CD4-positive, CD25-positive, alpha-beta regulatory T cell (primary cell): ENCODE measurements around the gene ABL2. TPM values are rescaled to one million over a fixed set of nuclear protein-coding genes. Genes with fewer than 3 reads are reported as not detected.
"Not testable (repeated sequence)": the region's sequence is repeated elsewhere in the genome, so short reads cannot be mapped to it uniquely, and the experiment has no call there.

ENCODE experiments used
- ATAC-seq, 2 donors: fragments of 150-1000 bp; cut with Tn5 transposase; one replicate each; pipeline ENCODE4 v1.10.0; 2021; ENCODE audit warnings: low read depth in 2 of 2, moderate number of reproducible peaks in 2 of 2, moderate library complexity in 1 of 2
- DNase-seq, 3 donors: peaks; one replicate each; pipeline versions ENCODE4 v3.0.0 to v3.0.0-alpha.2; 2012 to 2022; ENCODE audit warnings: mixed read lengths in 1 of 3
- H3K27ac ChIP-seq: one replicate; pipeline ENCODE4 v1.7.0; 2013; ENCODE audit warnings: mild to moderate bottlenecking, low read length; ENCODE audit not compliant: insufficient read depth, poor library complexity, severe bottlenecking
- H3K27me3 ChIP-seq: one replicate; pipeline ENCODE4 v1.7.0; 2013; ENCODE audit warnings: low read length; ENCODE audit not compliant: control insufficient read depth, insufficient read depth
- H3K36me3 ChIP-seq: one replicate; pipeline ENCODE4 v1.7.0; 2013; ENCODE audit warnings: mild to moderate bottlenecking, low read length, moderate library complexity; ENCODE audit not compliant: control insufficient read depth, insufficient read depth
- H3K4me1 ChIP-seq: 2 replicates; pipeline ENCODE4 v1.7.0; 2013; ENCODE audit warnings: mild to moderate bottlenecking, low read length; ENCODE audit not compliant: insufficient read depth, control insufficient read depth, poor library complexity, severe bottlenecking
- H3K4me3 ChIP-seq: one replicate; pipeline ENCODE4 v1.7.0; 2013; ENCODE audit warnings: low read depth, mild to moderate bottlenecking, low read length, moderate library complexity
- H3K9me3 ChIP-seq, 2 experiments: 1 replicate in 1 of 2; 2 replicates in 1 of 2; pipeline ENCODE4 v1.7.0; 2013; ENCODE audit warnings: low read length in 2 of 2, mild to moderate bottlenecking in 1 of 2, moderate library complexity in 1 of 2; ENCODE audit not compliant: control insufficient read depth in 2 of 2
- H3K27ac Mint-ChIP-seq, 3 donors: one replicate each; pipeline ENCODE4 v1.8.0; 2020 to 2022; ENCODE audit warnings: mild to moderate bottlenecking in 3 of 3, mixed read lengths in 3 of 3, moderate library complexity in 2 of 3
- H3K27me3 Mint-ChIP-seq: one replicate; pipeline ENCODE4 v1.8.0; 2022; ENCODE audit warnings: mild to moderate bottlenecking, mixed read lengths
- H3K36me3 Mint-ChIP-seq: one replicate; pipeline ENCODE4 v1.8.0; 2020; ENCODE audit warnings: mixed read lengths
- H3K4me1 Mint-ChIP-seq, 4 donors: one replicate each; pipeline ENCODE4 v1.8.0; 2020 to 2022; ENCODE audit warnings: mixed read lengths in 4 of 4, mild to moderate bottlenecking in 1 of 4
- H3K4me3 Mint-ChIP-seq, 4 donors: one replicate each; pipeline ENCODE4 v1.8.0; 2020 to 2022; ENCODE audit warnings: mild to moderate bottlenecking in 4 of 4, mixed read lengths in 4 of 4, moderate library complexity in 3 of 4
- H3K9me3 Mint-ChIP-seq, 7 donors: one replicate each; pipeline ENCODE4 v1.8.0; 2020 to 2022; ENCODE audit warnings: mixed read lengths in 7 of 7, mild to moderate bottlenecking in 3 of 7, moderate library complexity in 2 of 7
- polyA plus RNA-seq, 4 donors: library from polyadenylated mRNA; unstranded; fragments of 300-500 nt; fragmentation: Illumina TruSeq; gene quantifications; one replicate each; pipeline ENCODE4 v1.2.3, GENCODE V29; 2021
- total RNA-seq: library from RNA; stranded (reverse); gene quantifications from one replicate; pipeline ENCODE4 v1.2.3, GENCODE V29; 2022

ABL2 gene
- total and polyA plus RNA-seq, 5 donors from 2014 or later: 0.56 to 16.4 (median 1.1) TPM

- no peak overlapping the region for H3K27ac ChIP-seq
- no peak for DNase-seq
These were observed 86.6 kb downstream of the ABL2 start for GRCh38 chr1:179142889-179143299.

GRCh38 chr1:179141592-179142251, 87.8 kb downstream of the ABL2 start:
- Histone ChIP-seq H3K27ac (no peak overlapping the region), H3K36me3 (no peaks in the 10 kb centered on the region), H3K4me1 (peaks cover 13% of the 10 kb centered on the region), H3K9me3 (no peaks in the 10 kb centered on the region), H3K4me3 (no peak overlapping the region), H3K27me3 (no peaks in the 10 kb centered on the region)
- Mint-ChIP-seq H3K4me1 (peaks cover 17 to 30% (median 27%) of the 10 kb centered on the region in 4 donors), H3K9me3 (peaks cover 0 to 2% (median 0%) of the 10 kb centered on the region in 7 donors), H3K27ac (peak overlapping the region in 2 of 3 donors; percentile 22 to 64), H3K4me3 (no peak overlapping the region), H3K27me3 (no peaks in the 10 kb centered on the region), H3K36me3 (peaks cover 2% of the 10 kb centered on the region)
- DNase-seq (no peak), ATAC-seq (peak in 1 of 2 donors; percentile 43)

More at GRCh38 chr1:179142889-179143299, 86.6 kb downstream of the ABL2 start:
- Mint-ChIP-seq H3K27ac (peak overlapping the region in 2 of 3 donors; percentile 59 to 67), H3K4me1 (peaks cover 17 to 30% (median 27%) of the 10 kb centered on the region in 4 donors), H3K27me3 (no peaks in the 10 kb centered on the region), H3K36me3 (peaks cover 4% of the 10 kb centered on the region), H3K4me3 (no peak overlapping the region), H3K9me3 (peaks cover 0 to 2% (median 0%) of the 10 kb centered on the region in 7 donors)
- no peaks in the 10 kb centered on the region for H3K9me3 ChIP-seq
- H3K27me3 ChIP-seq: no peaks in the 10 kb centered on the region
- H3K36me3 ChIP-seq: no peaks in the 10 kb centered on the region
- no peak overlapping the region for H3K4me3 ChIP-seq
- peak in 1 of 2 donors; percentile 31 for ATAC-seq
- H3K4me1 ChIP-seq: peaks cover 13% of the 10 kb centered on the region

GRCh38 chr1:179138755-179139154, 90.7 kb downstream of the ABL2 start:
- H3K4me3 Mint-ChIP-seq, ATAC-seq, H3K9me3 Mint-ChIP-seq, H3K9me3 ChIP-seq, H3K27ac Mint-ChIP-seq, H3K4me3 ChIP-seq, H3K36me3 Mint-ChIP-seq, H3K36me3 ChIP-seq, DNase-seq, H3K27me3 Mint-ChIP-seq, H3K27ac ChIP-seq, H3K27me3 ChIP-seq: not testable (repeated sequence)
- H3K4me1 ChIP-seq: peaks cover 13% of the 10 kb centered on the region
- peaks cover 17 to 27% (median 22%) of the 10 kb centered on the region in 4 donors for H3K4me1 Mint-ChIP-seq

GRCh38 chr1:179137617-179138255, 91.7 kb downstream of the ABL2 start:
- H3K9me3 Mint-ChIP-seq: no peaks in the 10 kb centered on the region
- no peaks in the 10 kb centered on the region for H3K27me3 ChIP-seq
- H3K4me1 Mint-ChIP-seq: peaks cover 15 to 23% (median 18%) of the 10 kb centered on the region in 4 donors
- no peak overlapping the region for H3K4me3 ChIP-seq
- H3K4me1 ChIP-seq: peaks cover 9% of the 10 kb centered on the region
- no peak overlapping the region for H3K27ac ChIP-seq
- DNase-seq (no peak), ATAC-seq (no peak)
- no peaks in the 10 kb centered on the region for H3K27me3 Mint-ChIP-seq
- H3K27ac Mint-ChIP-seq: no peak overlapping the region
- H3K36me3 ChIP-seq: no peaks in the 10 kb centered on the region
- H3K36me3 Mint-ChIP-seq: no peaks in the 10 kb centered on the region
- no peaks in the 10 kb centered on the region for H3K9me3 ChIP-seq
- H3K4me3 Mint-ChIP-seq: no peak overlapping the region

- DNase-seq, H3K27ac Mint-ChIP-seq, ATAC-seq, H3K36me3 Mint-ChIP-seq, H3K9me3 ChIP-seq, H3K4me3 ChIP-seq, H3K27ac ChIP-seq, H3K4me3 Mint-ChIP-seq, H3K36me3 ChIP-seq, H3K9me3 Mint-ChIP-seq, H3K27me3 Mint-ChIP-seq, H3K27me3 ChIP-seq, H3K4me1 ChIP-seq: not testable (repeated sequence)
- peaks cover 8 to 13% (median 9%) of the 10 kb centered on the region in 4 donors for H3K4me1 Mint-ChIP-seq
These were observed 93.8 kb downstream of the ABL2 start for GRCh38 chr1:179135707-179136106.

- not testable (repeated sequence) for H3K9me3 ChIP-seq, H3K27me3 ChIP-seq, DNase-seq, H3K4me1 ChIP-seq, ATAC-seq, H3K36me3 Mint-ChIP-seq, H3K27ac Mint-ChIP-seq, H3K27ac ChIP-seq, H3K27me3 Mint-ChIP-seq, H3K4me3 ChIP-seq, H3K36me3 ChIP-seq, H3K9me3 Mint-ChIP-seq, H3K4me3 Mint-ChIP-seq
- peaks cover 3 to 14% (median 9%) of the 10 kb centered on the region in 4 donors for H3K4me1 Mint-ChIP-seq
These were observed 94.3 kb downstream of the ABL2 start for GRCh38 chr1:179135168-179135567.

- peaks cover 3% of the 10 kb centered on the region for H3K4me1 ChIP-seq
These were observed 99.6 kb downstream of the ABL2 start for GRCh38 chr1:179129702-179130473.

More at GRCh38 chr1:179129702-179130473, 99.6 kb downstream of the ABL2 start:
- peak overlapping the region; percentile 86 to 97 (median 94) for H3K27ac Mint-ChIP-seq
- H3K27me3 ChIP-seq: no peaks in the 10 kb centered on the region
- peak overlapping the region; percentile 75 for H3K27ac ChIP-seq
- H3K27me3 Mint-ChIP-seq: no peaks in the 10 kb centered on the region
- DNase-seq (peak in 2 of 3 donors; percentile 73 to 85), ATAC-seq (peak; percentile 92 to 97)
- H3K4me3 Mint-ChIP-seq: peak overlapping the region; percentile 75 to 84 (median 82)
- no peaks in the 10 kb centered on the region for H3K9me3 ChIP-seq
- no peaks in the 10 kb centered on the region for H3K9me3 Mint-ChIP-seq
- H3K36me3 Mint-ChIP-seq: peaks cover 6% of the 10 kb centered on the region
- H3K36me3 ChIP-seq: peaks cover 3% of the 10 kb centered on the region
- peak overlapping the region; percentile 95 for H3K4me3 ChIP-seq
- H3K4me1 Mint-ChIP-seq: peaks cover 7 to 32% (median 16%) of the 10 kb centered on the region in 4 donors
